G401 (cell line): ENCODE results near the gene OPRM1. TPM values are rescaled to one million over a fixed set of nuclear protein-coding genes. Genes with fewer than 3 reads are reported as not detected.
"Not testable (repeated sequence)": the region's sequence is repeated elsewhere in the genome, so short reads cannot be mapped to it uniquely, and the experiment has no call there.

Experiments
- DNase-seq: peaks from one replicate; pipeline ENCODE4 v3.0.0-alpha.2; 2015; ENCODE audit warnings: low spot score
- in situ Hi-C: cut with HindIII; loops from 2 replicates; pipeline ENCODE4 v1.10.0; 2016; ENCODE audit warnings: low sequenced_read_pairs, mixed read lengths
- total RNA-seq: library from RNA; depleted of rRNA; stranded (reverse); fragments of >200 nt; shearing (Covaris generic); gene quantifications from 2 replicates; pipeline ENCODE4 v1.2.3, GENCODE V29; 2014

OPRM1 gene
- total RNA-seq, 1 experiment from 2014 or later = not detected

DNA sequence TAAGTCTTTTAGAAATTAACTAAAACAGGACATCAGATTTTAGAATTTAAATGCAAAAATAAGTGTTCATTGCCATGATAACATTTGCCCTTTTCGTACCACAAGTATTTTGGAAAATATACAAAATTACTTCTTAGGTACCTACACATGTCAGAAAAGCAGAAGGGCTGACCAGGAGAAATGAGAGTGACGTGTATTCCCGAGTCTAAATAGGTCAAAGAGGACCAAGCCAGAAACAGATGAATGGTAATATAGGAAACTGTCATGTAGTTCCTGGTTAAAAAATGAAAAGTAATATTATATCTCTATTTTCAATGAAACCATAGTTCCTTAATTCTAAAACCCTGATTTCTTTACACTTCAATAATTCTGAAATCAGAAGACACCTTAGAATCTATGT, 191.4 kb downstream of the OPRM1 start:
- no peak for DNase-seq
- in situ Hi-C loops = no loop called here

DNA sequence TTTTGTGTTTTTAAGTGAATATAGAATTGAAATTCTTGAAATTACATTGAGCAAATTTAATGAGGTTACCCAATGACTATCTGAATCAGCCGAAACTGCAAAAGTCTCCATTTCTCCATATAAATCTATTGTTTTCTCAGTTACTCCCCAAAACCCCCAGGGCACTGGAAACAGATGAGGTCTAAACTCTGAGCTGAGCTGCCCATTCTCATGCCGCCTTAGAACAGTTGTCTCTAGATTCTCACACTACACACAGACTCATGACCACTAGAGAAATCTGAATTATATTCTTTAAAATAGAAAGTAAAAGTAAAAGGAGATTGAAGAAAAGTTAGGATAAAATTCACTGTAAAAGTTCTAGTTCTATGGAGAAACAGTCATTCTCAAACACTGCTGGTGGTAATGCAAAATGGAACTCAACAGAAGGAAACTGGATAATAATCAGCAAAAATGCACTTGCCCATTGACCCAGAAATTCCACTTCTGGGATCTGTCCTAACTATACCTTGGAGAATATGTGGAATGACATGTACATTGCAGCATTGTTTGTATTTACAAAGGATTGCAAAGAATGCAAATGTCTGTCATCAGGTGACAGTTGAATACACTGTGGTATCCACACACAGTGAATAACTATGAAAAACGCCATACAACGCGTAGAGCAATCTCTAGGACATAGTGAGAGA, 192.0 kb downstream of the OPRM1 start:
- in situ Hi-C loops = no loop called here
- DNase-seq = no peak

DNA sequence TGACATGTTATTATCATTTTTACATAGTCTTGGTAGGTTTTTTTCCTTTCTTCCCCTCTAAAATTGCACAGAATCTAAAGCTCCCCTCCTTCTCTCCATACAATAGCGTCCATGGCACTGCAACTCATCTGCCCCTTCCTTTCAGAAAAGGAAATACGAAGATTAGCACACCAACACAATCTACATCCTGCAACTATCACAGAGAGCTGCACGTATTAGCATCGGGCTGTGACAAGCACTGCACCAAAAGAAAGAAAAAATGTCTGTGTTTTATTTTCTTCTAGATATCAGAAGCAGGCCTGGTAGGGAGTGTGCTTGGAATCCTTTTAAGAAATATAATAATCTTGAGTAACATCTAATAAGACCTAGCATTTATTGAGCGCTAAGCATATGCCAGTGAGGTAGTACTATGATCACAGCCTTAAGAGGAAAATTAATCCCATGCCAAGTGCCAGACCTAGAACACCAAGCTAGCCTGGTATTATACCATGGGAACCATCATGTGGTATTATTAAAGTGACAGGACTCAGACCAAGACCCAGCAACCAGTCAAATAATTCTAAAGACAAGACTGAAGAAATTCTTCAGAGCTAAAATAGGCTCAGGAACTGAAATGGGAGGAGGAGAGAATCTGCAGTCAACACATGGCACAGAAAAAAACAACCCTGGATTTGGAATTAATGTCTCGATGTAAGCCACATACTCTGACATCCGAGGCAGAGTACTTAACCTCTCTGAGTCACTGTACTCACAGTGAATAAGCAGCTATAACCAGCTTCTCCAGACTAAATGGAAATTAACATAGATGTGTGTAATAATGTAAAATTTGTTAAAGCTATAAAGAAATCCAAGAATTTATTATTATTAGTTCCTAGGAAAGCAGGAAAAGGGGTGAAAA, 193.2 kb downstream of the OPRM1 start:
- peak; percentile 59 for DNase-seq
- in situ Hi-C loops = no loop called here

DNA sequence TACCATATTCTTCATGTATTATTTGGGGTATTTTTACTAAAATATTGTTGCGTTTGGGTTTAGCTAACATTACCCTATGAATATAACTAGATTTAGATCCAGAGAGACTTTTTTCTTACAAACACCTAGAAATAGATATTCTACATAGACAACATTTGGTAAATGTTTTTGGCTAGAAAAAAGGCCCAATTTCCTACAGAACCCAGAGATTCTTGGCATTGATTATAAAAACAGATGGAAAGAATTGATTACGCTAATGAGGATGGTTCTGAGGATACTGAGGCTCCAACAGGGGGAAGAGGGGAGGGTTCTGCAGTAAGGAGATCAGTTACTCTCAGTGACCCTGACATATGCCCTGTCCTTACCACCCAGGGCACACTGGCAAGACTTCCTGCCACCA, 194.3 kb downstream of the OPRM1 start:
- DNase-seq = peak; percentile 49
- in situ Hi-C loops = no loop called here

DNA sequence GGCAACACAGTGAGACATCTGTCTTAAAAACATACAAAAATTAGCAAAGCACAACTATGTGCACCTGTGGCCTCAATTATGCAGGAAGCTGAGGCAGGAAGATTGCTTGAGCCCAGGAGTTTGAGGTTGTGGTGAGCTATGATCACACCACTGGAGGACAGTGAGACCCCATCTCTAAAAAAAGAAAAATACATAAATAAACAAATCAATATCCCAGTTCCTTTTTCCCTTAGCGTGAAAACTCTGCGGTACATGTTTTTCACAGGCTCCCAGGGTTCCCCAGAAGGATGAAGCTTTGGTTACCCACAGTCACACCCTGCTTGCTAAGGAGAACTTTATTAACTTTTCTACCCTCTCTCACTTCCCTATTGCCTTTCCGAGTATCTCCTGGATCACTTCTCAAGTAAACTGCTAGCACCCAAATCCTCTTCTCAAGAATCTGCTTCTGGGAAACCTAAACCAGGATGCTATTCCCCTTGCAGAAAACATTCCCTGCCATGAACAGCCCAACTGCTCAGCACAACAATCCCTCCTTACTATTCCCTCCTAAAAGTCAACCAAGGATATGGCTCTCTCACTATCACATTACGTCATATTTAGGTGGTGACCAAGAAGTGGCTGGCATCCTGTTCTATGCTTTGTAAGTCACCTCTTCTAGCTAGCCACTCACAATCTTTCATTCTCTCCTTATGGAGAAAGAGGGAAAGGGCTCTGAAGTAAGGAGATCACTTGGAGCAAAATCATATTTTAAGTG, 195.2 kb downstream of the OPRM1 start:
- in situ Hi-C loops = no loop called here
- no peak for DNase-seq

DNA sequence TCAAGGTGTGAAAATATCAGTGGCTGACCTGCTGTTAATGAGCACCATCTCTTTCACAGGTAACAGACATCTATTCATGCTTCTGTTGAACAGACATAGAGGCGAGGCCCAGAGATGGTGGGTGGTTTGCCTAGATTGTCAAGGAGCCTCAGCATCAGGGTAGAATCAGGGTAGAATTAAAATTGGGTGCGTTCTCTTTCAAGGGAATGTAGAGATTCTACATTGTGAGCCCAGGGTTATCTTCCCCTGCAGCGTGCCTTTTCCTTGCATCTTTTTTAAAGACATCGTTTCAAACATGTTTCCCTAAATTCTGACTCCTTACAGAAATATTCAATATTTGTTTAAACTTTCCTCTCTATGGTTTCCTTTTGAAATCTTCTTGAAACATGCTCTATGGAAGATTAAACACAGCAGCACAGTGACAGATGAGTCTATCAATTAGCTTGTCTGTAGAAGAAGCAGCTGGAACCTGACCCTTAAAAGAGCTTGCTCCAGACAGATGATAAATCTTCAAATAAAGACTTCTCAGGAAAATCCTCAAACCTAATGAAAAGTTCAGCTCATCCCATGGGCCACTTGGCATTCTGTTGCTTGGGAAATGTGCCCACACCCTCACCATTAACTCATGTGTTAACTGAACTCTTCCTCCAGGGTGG, 197.7 kb downstream of the OPRM1 start:
- no peak for DNase-seq
- in situ Hi-C loops = no loop called here

DNA sequence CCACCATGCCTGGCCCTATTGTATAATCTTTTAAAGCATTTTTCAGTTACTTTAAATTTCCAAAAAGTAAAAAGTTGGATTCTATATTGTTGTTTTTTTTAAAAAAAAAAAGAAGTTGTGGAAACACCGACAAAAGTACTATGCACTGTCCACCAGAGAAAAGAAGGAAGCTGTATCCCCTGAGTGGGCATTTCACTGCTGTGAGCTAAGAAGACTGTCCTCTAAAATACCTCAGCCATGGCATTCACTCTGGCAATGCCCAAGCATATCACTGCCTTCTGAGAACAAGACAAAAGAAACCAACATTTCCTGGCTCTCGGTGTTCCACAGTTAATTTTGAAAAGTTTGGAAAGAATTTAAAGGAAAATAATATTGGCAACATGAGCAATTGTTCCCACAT, 199.8 kb downstream of the OPRM1 start:
- no peak for DNase-seq
- in situ Hi-C loops = no loop called here

DNA sequence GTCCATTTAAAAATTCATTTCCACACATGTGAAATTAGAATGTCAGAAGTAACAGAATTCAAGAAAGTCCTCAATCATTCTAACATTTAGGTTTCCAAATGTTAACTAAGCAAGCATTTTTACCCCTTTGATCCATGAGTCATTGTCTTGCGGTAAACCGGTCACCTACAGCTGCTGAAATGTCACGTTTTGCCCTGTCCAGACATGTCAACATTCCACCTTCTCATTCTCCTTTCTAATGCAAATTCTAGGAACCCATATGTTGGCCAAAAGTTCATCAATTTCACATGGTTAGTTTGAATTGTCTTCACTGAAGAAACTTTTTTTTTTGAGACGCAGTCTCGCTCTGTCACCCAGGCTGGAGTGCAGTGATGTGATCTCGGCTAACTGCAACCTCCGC, 200.4 kb downstream of the OPRM1 start:
- in situ Hi-C loops = no loop called here
- DNase-seq = no peak

DNA sequence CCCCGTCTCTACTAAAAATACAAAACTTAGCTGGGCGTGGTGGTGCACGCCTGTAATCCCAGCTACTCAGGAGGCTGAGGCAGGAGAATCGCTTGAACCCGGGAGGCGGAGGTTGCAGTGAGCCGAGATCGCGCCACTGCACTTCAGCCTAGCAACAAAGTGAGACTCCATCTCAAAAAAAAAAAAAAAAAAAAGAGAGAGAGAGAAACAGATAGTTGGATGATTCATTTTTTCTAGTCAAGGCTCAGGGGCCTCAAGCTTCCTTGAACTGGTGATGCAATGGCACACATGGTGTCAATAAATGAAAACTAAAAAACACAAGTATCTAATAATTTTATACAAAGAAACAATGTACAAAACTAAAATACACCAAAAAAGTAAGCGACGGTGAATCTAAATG, 202.0 kb downstream of the OPRM1 start:
- DNase-seq, in situ Hi-C loops: not testable (repeated sequence)

DNA sequence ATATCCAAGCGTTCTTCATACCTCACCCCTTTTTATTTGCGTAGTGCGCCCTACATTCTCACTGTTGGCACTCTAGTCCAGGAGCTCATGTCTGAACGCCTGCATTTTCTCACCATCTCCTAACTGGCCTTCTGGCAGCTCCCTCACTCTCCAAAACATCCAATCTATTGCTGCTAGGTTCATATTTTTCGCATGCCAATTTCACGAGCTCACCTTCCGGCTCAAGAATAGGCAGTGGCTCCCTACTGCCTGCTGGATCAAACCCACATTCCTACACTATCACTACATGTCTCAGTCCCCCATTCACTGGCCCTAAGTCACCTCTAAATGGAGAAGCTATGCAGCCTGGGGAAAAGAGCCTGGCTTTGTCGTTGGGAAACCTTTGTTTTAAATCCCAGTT, 202.5 kb downstream of the OPRM1 start:
- DNase-seq = peak; percentile 59
- in situ Hi-C loops = no loop called here

DNA sequence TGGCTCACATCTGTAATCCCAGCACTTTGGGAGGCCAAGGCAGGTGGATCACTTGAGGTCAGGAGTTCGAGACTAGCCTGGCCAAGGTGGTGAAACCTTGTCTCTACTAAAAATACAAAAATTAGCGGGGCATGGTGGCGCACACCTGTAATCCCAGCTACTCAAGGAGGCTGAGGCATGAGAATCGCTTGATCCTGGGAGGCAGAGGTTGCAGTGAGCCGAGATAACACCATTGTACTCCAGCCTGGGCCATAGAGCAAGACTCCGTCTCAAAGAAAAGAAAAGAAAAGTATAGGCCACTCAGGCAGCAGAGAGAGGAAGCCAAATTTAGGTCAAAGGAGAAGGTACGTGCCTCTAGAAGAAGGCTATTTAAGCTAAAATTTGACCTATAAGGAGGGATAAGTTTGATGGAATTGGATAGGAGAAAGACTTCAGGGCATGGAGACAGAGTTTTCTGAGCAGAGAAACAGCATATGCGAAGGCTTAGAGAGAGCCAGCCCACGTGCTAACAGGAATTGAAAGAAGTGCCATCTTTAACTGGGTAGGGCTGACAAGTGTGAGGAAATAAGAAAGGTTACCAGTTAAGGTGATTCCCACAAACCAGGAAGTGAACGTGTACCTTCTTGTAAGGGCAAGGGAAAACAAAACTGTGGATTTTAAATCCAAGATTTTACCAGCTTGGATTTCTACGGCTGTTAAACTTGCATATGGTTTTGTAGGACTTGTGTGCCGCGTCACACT, 203.7 kb downstream of the OPRM1 start:
- DNase-seq = no peak
- in situ Hi-C loops = no loop called here

DNA sequence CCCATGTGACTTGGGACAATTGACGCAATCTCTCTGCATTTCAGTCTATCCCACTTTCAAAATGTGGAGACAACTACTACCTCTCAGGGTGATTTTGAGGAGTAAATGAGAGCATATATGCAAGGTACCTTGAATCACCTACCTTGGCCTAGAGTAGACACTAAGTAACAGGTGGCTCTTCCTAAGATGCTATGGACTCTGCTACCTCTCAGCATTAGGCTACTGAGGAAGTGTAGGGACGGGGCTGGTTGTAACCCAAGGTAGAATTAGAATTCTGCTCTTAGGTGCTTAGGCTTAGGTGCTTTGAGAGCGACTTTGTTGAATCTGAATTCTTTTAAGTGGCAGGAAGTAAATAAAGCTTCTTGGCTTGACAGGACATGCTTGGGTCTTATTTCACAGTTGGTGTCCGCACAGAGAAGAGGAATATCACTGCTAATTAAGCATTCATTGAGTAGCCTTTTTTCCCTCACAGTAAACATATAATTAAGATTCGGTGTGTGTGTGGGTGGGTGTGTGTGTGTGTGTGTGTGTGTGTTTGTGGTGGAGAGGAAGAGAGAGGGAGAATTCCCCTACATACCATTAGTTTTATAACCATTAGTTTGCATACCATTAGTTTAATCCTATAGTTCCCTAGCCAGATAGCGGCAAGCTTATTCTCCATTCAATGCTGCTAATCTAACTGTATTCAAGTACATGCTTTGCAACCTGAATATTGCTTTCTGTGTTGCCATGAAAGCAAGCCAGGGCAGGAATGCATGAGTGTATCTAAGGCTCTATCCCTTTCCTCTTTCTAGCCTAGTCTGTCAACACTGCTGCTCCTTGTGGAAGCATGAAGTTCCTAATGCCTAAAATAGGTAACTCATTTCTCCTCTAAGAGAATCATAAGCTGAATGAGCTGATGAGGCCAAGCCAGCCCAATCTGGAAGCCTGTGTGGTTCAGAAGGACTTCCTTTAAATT, 205.0 kb downstream of the OPRM1 start:
- in situ Hi-C loops = no loop called here
- peak; percentile 65 for DNase-seq

DNA sequence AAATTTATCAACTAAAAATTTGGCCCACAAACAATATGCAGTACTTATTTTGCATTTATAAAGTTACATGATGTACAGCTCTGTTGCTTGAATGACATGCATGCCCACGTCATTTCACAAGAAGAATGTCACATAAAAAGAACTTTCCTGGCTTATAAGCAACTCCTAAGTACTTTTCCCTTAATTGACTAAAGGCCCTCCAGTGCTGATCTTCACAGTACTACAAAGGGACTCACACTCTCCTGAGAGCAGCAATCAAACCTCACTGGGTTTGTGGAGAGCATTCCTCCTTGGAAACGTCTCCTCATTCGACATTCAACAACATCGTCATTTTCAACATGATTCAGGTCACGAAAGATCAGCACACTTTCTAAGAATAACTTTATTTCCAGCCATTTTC, 206.5 kb downstream of the OPRM1 start:
- peak; percentile 44 for DNase-seq
- in situ Hi-C loops = no loop called here

DNA sequence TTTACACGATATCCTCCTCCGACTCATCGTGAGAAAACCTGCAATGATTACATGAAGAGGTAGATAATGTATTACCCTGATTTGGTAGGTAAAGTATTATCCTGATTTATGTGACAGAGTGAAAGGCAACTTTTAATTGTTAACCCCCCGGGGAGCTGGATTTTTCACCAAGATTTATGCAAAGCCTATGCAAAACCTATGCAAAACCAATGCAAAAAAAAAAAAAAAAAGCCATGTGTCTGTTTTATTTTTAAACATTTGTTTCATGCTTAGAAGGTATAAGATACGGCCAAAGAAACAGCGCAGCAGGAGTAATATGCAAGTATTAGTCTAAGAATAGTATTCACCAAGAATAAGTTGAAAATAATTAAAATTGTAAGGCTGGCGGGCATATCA, 207.7 kb downstream of the OPRM1 start:
- no peak for DNase-seq
- in situ Hi-C loops = no loop called here

DNA sequence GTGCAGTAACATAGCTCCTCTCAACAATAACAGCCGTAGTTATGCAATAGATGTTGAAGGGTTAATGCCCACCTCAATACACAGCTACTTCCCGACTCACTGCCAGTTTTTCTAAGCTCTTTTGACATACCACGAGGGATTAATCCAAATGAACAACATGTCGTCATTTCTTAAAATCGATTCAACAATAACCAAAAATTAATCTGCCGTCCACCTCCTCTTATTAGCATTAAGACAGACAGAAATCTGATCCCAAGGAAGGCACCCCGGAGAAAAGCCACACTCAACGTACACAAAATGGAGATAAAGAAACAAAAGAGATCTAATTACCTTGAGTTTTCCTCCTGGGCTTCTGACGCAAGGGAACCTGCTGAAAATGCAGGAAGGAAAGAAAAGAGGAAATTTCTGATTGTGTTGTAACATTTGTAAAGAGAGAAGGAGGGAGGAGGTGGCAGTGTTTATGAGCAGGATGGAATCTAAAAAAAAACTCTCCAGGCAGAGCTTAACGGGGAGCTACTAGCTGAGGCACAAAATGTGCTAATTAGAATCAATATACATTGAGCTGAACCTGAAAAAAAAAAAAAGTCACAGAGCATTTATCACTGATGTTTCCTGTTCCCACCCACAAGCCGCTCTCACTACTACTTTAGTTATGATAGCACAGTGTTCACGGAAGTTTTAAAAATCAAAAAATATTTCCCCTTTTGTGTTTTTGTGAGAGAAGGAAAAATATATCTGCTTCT, 208.2 kb downstream of the OPRM1 start:
- peak; percentile 59 for DNase-seq
- in situ Hi-C loops = no loop called here

DNA sequence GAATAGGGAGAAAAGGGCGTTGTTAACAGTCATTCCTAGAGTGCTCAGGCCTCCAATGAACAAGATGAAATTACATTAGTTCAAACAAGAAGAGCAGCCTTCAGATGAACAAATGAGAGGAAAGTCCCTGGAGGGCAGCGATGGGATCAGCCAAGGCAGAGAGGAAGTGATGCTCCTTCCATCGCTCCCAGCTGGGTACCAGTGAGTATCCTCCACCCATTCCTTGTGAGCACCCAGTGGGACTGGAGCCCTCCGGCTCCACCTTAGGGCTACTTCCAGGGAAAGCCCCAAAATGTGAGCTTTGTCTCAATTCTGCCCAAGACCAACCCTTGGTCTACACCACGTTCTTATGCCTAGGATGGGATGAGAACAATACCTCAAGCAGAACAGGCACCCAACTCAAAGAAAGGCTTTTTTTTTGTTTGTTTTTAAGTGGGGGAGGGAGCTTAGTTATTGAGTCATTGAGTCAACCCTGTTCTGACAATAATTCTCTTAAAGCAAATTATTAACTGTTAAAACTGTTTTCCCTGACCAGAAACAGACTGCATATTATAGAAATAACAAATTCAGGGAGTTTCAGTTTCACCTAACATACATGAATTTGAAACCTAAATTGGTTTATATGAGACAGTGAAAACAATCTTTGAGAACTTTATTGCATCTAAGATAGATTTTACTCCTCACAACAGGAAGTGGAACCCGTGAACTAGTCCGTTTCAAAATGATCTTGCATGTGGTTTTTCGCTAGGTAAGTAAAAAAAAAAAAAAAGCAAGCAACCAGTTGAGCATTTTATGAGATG, 210.7 kb downstream of the OPRM1 start:
- no peak for DNase-seq
- in situ Hi-C loops = no loop called here
